ENCODE data around the gene CFAP53.

DNA sequence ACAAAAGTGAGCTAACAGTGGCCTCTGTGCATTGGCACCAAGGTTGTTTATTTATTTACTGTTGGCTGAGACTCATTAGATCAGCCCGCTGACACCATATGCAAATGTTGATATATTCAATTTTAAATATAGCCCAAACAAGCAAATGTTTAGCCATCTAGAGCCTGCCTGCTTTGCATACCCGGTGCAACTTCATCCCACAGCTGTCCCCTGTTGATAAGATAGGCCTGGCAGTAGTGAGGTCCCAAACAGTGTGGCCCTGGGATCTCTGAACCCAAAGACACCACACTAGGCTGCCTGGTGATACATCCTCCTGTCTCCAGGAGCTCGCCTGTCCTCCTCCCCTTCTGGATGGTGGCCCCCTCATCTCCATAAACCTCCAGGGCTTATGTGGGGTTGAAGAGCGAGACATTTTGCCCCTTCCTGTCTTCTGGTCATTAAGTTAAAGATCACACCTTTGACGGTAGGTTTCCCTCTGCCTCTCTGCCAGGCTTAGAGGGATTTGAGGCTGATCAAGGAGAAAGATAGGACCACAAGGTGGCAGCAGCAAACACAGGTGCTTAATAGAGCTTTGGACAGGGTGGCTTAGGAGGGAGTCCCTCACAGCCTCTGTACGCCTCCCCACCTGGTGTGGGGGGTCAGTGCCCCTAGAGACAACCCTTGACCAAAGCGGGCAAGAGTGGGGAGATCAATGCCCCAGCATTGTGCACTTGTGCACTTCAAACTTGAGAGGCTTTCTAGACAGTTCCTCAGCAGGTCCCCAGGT, 47.7 kb downstream of the CFAP53 start:
- TF ChIP-seq EZH2 (IDR thresholded peaks at IDR 0.05; ENCODE audit: insufficient read depth, poor library complexity, severe bottlenecking) (no peak), EZH2phosphoT487 (IDR thresholded peaks at IDR 0.05; ENCODE audit: insufficient read depth, low read depth) (no peak)

Measured in GM23248 (cell line).